H54 (cell line): ENCODE measurements around the gene CATSPERE.
"Not testable (repeated sequence)": the region's sequence is repeated elsewhere in the genome, so short reads cannot be mapped to it uniquely, and the experiment has no call there.

Experiments used
- DNase-seq: peaks from one replicate; pipeline ENCODE4 v3.0.0; 2011; ENCODE audit warnings: low spot score, mixed read lengths; ENCODE audit not compliant: insufficient read length
- FAIRE-seq: peaks from 3 replicates; lab custom pipeline; 2011; peaks lifted over from hg19 to GRCh38; lab: Jason Lieb, UNC
- POLR2A ChIP-seq: IDR thresholded peaks from 2 replicates; pipeline ENCODE4 v1.6.1; 2011; ENCODE audit warnings: low read depth, mild to moderate bottlenecking, low read length

CATSPERE gene

GRCh38 chr1:244662599-244662998 lies 201.5 kb downstream of the CATSPERE start:
- DNase-seq (no peak), FAIRE-seq (no peak)
- no peak for TF ChIP-seq POLR2A

- no peak for DNase-seq
- FAIRE-seq = no peak
- TF ChIP-seq POLR2A = no peak
Observed at GRCh38 chr1:244664353-244664752, 203.3 kb downstream of the CATSPERE start.

- no peak for TF ChIP-seq POLR2A
- FAIRE-seq (no peak), DNase-seq (no peak)
Observed at GRCh38 chr1:244665771-244666217, 204.7 kb downstream of the CATSPERE start.

- not testable (repeated sequence) for DNase-seq, FAIRE-seq
Observed at GRCh38 chr1:244666672-244667418, 205.8 kb downstream of the CATSPERE start.

GRCh38 chr1:244667797-244668196 lies 206.7 kb downstream of the CATSPERE start:
- FAIRE-seq (no peak), DNase-seq (no peak)
- TF ChIP-seq POLR2A = no peak

- TF ChIP-seq POLR2A = no peak
- DNase-seq = no peak
- no peak for FAIRE-seq
Observed at GRCh38 chr1:244672946-244673682, 212.0 kb downstream of the CATSPERE start.

GRCh38 chr1:244674446-244674845 lies 213.4 kb downstream of the CATSPERE start:
- DNase-seq (no peak), FAIRE-seq (no peak)
- TF ChIP-seq POLR2A = no peak

- no peak for DNase-seq
- TF ChIP-seq POLR2A = no peak
- FAIRE-seq = no peak
Observed at GRCh38 chr1:244675167-244675566, 214.1 kb downstream of the CATSPERE start.

- FAIRE-seq (no peak), DNase-seq (no peak)
- TF ChIP-seq POLR2A = no peak
Observed at GRCh38 chr1:244678697-244679096, 217.6 kb downstream of the CATSPERE start.

- DNase-seq = no peak
- no peak for FAIRE-seq
- TF ChIP-seq POLR2A = no peak
Observed at GRCh38 chr1:244680667-244681066, 219.6 kb downstream of the CATSPERE start.

GRCh38 chr1:244682087-244682486 lies 221.0 kb downstream of the CATSPERE start:
- DNase-seq, FAIRE-seq: not testable (repeated sequence)
